ENCODE data around the gene EZR.

- TF ChIP-seq CTCF (IDR thresholded peaks at IDR 0.05; ENCODE audit: low read depth, low read length), result no peak
- no peak for TF ChIP-seq EZH2phosphoT487 (IDR thresholded peaks at IDR 0.05; ENCODE audit: low read depth)
Observed at GRCh38 chr6:158763434-158764182, 55.6 kb downstream of the EZR start.

Measured in OCI-LY3 (cell line).